GM12891 (cell line): Measurements from ENCODE around the gene VGF.

Source experiments
- DNase-seq: peaks from one replicate; pipeline ENCODE4 v3.0.0; 2011; ENCODE audit warnings: low spot score; ENCODE audit not compliant: insufficient read length
- FAIRE-seq: peaks from 2 replicates; lab custom pipeline; 2011; peaks lifted over from hg19 to GRCh38; lab: Jason Lieb, UNC
- PAX5 ChIP-seq: IDR thresholded peaks from 2 replicates; pipeline ENCODE4 v1.6.1; 2011; ENCODE audit warnings: low read length, moderate library complexity, mild to moderate bottlenecking; ENCODE audit not compliant: insufficient read depth, severe bottlenecking
- POLR2A ChIP-seq: IDR thresholded peaks from 2 replicates; pipeline ENCODE4 v1.6.1; 2011; ENCODE audit warnings: low read depth, low read length, control low read depth
- POLR2AphosphoS5 ChIP-seq: IDR thresholded peaks from 2 replicates; pipeline ENCODE4 v1.6.1; 2011; ENCODE audit warnings: low read depth, low read length, control low read depth
- POU2F2 ChIP-seq: IDR thresholded peaks from 2 replicates; pipeline ENCODE4 v1.6.1; 2011; ENCODE audit warnings: low read depth, mild to moderate bottlenecking, control low read depth, low read length, moderate library complexity
- SPI1 ChIP-seq: IDR thresholded peaks from 2 replicates; pipeline ENCODE4 v1.6.1; 2011; ENCODE audit warnings: low read depth, low read length, control low read depth
- TAF1 ChIP-seq: IDR thresholded peaks from 2 replicates; pipeline ENCODE4 v1.6.1; 2011; ENCODE audit warnings: low read depth, low read length, control low read depth

The VGF gene

GRCh38 chr7:101166648-101166908, 1.2 kb upstream of the VGF start:
- TF ChIP-seq PAX5 (no peak), TAF1 (no peak), POU2F2 (no peak), POLR2A (no peak), POLR2AphosphoS5 (no peak), SPI1 (no peak)
- FAIRE-seq, result no peak
- DNase-seq, result no peak

- no peak for FAIRE-seq
These were observed 734 bp upstream of the VGF start for GRCh38 chr7:101165958-101166647.

GRCh38 chr7:101164071-101164840, 1.1 kb downstream of the VGF start:
- FAIRE-seq (no peak), DNase-seq (no peak)
- TF ChIP-seq POU2F2 (no peak), POLR2AphosphoS5 (no peak), PAX5 (no peak), POLR2A (no peak), TAF1 (no peak), SPI1 (no peak)

More at GRCh38 chr7:101165958-101166647, 734 bp upstream of the VGF start:
- DNase-seq, result no peak
- TF ChIP-seq PAX5 (no peak), POLR2A (no peak)

- DNase-seq, result no peak
- peak; percentile 64 for FAIRE-seq
- TF ChIP-seq POU2F2 (no peak), POLR2A (no peak), POLR2AphosphoS5 (no peak), SPI1 (no peak), TAF1 (no peak), PAX5 (no peak)
These were observed 1.9 kb downstream of the VGF start for GRCh38 chr7:101163279-101164070.

- TF ChIP-seq POLR2AphosphoS5, result no peak
- no peak for TF ChIP-seq SPI1
- TF ChIP-seq POU2F2, result no peak
- TF ChIP-seq POLR2A, result no peak
- DNase-seq (no peak), FAIRE-seq (peak; percentile 82)
These were observed 2.7 kb downstream of the VGF start for GRCh38 chr7:101162551-101163278.

GRCh38 chr7:101161692-101162471, 3.5 kb downstream of the VGF start:
- TF ChIP-seq POLR2AphosphoS5, result no peak
- DNase-seq, result no peak
- FAIRE-seq, result no peak

GRCh38 chr7:101160910-101161309, 4.5 kb downstream of the VGF start:
- TF ChIP-seq POLR2AphosphoS5, result no peak
- no peak for TF ChIP-seq POU2F2
- TF ChIP-seq POLR2A, result no peak
- TF ChIP-seq TAF1, result no peak
- no peak for TF ChIP-seq PAX5
- no peak for TF ChIP-seq SPI1
- DNase-seq (no peak), FAIRE-seq (no peak)

GRCh38 chr7:101159696-101160674, 5.4 kb downstream of the VGF start:
- TF ChIP-seq POLR2A (no peak), SPI1 (no peak), POU2F2 (no peak), POLR2AphosphoS5 (no peak), PAX5 (no peak), TAF1 (no peak)
- FAIRE-seq (no peak), DNase-seq (no peak)
